Dedifferentiated amniotic fluid mesenchymal stem cell (primary cell): ENCODE results near the gene COX20.

Experiments used
- DNase-seq: peaks from one replicate; pipeline ENCODE4 v3.0.0-alpha.2; 2016; ENCODE audit errors: extremely low spot score

Gene COX20

DNA sequence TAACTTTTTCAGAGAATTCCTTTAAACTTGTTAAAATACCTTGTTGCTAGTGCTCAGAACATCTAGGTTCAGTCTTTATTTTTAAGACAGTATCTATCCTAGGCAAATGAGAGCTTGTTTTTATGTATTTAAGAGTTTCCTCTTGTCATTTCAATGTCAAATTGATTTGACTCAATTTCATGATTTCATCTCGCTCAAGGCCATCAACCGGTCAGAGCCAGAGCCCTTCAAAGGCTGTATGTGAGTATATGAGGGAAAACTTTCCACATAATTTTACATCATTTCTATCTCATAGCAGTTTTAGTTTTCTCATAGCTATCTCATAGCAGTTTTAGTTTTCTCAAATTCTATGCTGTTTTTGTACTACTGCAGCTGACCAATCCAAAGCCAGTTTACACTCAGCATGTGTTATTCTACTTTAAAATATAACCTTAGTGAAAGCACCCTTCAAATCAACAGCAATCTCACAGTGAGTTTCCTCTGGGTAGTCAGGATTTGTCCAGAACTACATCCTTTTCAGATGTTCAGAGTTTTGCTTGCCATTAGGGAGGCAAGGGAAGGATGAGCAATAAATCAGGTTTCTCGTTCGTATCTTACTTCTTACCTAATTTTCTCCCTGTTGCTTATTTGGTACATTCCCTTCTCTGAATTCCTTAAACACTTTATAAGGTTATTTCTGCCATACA lies 16.2 kb downstream of the COX20 start:
- no peak for DNase-seq

DNA sequence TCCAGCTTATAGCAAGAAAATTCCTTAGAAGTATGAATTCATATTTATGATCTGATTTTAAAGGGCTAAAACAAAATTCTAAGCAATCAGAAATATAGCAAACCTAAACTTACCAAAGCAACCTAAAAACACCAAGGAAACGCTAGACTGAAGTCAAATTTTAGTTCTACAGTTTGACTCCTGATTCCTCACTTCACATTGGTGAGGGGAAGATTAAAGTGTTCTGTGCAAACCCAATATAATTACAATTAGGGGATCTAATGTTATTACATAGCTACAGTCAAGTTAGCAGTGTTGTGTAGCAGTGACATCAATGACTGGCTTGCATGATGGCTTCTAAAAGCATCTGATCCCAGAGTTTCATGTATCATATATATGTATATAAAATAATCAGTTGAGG lies 17.2 kb downstream of the COX20 start:
- no peak for DNase-seq

DNA sequence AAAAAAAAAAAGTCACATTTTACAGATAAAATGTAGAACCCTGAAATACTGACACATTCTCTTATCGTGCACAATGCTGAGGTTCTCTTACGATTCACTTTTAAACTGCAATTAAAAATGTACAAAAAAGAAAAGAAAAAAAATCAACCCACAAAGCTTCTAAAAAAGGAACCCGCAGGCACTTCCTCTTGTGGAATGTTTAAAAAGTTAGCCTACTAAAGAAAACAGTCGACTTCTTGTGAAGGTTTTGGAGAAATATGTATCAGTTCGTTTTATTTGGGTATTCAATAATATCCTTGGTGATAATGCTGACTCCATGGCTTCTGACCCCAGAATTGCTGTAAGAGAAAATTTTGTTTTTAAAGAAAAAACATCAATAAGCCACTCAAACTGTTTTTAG lies 18.7 kb downstream of the COX20 start:
- DNase-seq = no peak

DNA sequence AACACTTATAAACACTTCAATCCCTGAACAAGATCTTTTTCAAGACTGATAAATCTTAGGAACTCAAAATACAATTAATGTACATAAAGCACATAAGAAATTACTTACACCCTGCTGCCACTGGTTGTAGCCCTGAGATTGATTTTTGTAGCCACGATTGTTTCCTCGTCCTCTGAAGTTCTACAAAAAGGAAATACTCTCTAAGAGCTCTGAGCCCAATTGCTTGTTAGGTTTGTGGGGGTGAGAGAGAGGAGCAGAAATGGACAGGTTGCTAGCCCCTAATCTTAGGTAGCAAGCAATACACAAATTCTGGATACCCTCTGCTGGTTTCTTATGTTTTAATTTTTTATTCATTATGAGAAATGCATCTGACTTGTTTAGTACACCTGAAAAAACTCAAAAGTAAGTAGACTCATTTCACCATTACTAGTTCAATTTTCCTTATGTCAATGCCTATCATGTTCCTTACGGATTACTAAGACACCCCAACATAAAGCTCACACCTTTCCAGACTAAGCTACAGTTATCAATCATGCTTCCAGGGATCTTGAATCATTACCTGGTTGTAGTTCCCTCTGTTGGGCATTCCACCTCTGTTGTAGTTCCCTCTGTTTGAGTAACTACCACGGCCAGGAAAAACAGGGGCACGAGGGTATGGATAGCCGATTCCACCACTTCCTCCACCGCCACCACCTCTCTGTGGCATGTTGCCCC lies 19.6 kb downstream of the COX20 start:
- no peak for DNase-seq

DNA sequence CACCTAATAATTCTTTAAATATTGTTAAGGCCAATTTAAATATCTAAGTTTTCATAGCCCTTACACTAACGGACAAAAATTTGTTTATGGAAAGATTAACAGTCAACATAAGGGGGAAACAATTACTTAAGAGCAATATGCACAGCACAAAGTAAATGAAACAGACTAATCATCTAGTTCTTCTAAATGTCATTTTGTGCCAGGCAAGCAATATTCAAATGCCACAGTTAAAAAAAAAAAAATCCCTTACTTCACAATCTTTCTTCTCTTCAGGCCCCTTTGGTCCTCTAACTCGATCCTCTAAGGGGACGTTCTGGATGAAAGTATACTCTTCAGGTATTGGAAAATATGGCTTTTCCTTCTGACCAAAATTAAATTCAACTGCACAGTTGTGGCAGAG lies 22.3 kb downstream of the COX20 start:
- no peak for DNase-seq

DNA sequence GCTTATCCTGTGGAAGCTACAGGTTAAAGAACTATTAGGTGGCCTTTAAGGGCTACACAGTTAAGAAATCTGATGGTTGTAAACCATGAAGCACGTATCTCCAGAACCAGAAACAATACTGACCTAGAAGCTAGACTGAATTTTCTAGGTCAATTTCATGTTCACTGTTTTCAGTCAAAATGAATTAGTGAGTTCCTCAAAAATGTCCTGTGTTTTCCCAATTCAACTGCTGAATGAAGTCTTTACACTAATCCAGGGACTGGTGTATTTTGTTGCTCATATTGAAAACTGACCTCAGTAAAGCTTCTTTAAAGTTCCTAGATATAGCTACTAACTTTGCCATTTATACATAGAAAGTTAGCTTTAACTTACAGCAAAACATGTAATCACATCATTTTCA lies 22.9 kb downstream of the COX20 start:
- DNase-seq = no peak

DNA sequence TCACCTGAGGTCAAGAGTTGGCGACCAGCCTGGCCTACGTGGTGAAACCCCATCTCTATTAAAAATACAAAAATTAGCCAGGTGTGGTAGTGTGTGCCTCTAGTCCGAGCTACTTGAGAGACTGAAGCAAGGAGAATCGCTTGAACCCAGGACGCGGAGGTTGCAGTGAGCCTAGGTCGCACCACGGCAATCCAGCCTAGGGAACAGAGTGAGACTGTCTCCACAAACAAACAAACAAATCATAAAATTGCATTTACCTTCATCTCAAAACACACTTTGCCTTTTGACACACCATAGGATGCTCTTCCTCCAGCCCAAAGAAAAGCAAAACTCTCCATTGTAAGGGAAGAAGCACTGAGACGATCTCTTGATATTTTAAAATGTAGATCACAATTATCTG lies 24.6 kb downstream of the COX20 start:
- DNase-seq = no peak

DNA sequence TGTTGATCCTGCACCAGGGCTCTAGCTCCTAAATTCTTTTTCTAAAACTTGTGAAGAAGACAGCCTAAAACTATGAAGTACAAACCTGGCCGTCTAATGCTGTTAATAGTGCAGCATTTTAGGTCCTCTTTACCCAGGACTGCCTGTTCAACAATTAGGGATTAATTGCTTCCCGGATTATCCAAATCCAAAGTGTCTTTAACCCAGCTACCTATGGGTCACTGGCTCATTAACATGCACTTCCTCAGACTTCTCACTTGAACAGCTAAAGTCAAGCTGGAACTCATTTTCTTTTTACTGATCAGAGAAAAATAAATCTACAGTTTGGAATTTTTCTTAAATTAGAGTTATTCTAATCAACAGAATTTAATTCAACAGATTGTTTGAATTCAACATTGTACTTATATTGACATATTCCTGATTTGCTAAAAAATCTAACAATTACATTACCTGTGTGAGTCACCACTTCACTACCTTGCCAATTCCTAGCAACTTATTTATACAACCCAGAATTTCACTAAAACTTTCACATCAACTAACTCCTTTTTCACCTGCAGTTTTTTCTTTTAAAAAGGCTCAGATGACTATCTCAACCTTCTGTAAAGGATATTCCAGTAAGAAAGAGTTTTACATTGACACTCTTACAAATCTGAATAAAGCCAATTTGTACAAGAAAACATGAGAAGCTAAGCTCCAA lies 25.6 kb downstream of the COX20 start:
- DNase-seq = no peak

DNA sequence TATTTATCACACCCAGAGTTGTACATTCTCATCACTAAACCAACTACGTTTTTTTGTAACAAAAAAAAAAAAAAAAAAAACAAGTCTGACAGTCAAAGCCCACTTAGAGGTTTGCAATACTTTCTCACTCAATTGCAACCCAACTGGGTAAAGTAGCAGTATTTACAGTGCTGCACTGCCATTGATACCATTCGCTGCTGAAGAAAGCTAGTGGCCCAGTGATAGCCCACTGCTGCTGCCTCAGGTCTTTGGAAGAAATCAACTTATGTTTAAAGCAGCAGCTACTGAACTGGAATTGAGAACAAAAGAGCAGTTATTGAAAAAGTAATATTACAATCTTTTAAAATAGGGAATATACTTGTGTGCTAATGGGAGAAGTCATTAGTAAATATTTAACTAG lies 26.2 kb downstream of the COX20 start:
- DNase-seq = no peak

DNA sequence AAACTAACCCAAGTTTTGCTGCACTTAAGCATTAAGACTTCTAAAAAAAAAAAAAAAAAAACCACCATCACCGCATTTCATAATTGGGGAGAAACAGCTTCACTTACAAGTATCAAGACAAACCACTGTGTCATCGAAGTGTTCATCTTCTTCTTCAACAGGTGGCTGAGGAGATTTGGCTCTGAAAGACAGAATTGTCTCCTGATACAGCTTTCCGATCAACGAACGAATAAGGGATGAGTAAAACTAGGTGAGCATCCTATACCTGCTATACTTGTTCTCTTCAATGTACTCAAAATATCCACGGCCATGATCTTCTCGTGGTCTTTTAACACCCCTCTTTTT lies 26.9 kb downstream of the COX20 start:
- DNase-seq = no peak

DNA sequence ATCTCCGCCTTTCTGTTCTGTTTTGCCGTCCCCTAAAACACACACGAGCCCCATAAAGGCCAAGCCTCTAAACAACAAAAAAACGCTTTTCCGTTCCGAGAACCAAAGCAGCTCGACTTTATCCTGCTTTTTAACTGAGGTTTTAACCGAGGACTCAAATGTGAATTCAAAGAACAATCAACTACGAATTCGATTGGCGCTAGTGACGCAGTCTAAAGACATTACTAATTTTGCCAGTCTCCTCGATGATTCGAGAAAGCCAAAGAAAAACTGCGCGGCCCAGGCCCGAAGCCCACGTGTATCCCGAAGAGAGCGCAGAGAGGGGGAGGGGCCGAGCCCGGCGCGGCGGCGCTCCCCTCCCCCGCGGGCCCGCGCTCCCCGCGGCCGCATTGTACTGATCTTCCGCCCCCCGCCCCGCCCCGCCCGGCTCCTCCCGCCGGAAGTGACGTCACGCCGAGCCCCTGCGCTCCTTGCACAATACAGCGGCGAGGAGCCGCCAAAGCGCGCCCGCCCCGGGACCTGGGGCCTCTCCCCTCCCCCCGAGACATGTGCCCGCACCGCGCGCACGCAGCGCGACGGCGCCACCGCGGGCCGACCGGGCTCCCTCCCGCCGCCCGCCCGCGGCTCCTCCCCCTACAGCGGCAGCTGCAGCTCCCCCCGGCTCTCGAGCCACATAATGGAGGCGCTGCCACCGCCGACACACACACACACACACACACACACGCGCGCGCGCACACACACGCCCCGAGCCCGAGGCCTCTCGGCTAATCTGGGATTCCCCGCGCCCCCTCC lies 27.4 kb downstream of the COX20 start:
- peak; percentile 82 for DNase-seq

DNA sequence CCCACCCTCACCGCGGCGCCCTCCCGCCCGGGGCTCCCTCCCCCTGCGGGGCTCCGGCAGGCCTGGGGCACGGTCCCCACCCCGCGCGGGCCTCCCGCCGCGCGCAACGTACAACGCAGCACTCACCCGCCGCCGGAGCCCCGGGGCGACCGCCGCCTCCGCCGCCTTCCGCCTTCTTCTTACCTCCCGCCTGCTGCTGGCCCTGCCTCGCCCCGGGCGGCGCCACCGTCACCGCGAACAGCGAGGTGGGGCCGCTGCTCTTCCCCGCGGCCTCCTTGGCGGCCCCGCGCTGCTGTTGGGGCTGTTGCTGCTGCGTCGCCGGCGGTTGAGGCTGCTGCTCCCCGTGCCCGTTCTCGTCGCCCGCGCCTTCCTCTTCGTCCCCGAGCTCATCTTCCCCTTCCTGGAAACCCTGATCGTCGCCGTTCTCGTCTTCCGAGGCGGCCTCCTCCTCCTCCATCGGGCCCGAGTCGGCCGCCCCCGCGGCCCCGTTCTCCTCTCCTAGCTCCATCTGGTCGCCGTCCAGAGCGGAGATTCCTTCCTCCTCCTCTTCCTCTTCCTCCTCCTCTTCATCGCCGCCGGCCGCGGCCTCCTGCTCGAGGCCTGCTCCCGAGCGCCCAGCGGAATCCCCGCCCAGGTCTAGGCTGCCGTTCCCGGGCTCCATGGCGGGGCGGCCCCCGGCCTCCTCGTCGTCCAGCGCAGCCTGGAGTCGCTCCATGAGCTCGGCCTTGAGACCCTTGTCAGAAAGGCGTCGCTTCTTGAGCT lies 28.2 kb downstream of the COX20 start:
- no peak for DNase-seq

DNA sequence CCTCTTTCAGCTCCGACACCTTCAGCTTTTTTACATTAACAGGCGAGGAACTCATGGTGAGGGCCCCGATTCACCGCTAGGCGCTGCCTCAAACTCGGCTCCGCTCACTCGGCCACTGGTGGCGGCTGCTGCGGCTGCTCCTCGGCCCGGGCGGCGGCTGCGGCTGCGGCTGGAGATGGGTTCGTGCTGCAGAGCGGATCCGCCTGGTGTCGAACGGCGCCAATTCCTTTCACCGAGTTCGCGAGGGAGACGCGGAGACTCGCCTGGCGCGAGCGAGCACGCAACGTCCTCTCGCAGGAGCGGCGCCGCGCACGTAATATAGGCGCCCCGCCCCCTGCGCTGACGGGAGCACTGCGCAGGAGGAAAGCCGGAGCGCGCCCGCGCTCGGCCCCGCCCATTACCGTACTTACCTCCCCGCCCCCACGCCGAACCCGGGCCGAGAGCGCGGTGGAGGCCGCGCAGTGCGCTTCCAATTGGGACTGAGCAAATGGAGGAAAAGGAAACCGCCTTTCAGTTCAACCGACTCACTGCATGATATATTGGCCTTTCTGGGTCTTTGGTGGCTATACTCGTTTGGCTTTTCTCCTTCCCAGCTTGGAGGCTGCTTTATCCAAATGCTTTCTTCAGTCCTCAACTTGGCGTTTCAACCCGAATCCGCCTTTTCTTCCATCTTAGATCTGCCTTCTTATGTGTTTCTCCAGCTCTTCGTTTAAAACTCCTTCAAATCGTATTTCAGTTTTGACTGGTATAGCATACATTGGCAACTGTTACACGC lies 29.0 kb downstream of the COX20 start, which contains the start of gene HNRNPU:
Gene HNRNPU (minus strand): TSS at position 291 of the 775 bp plus-strand sequence. CDS start 236 bp downstream, at position 55.
- peak; percentile 94 for DNase-seq

DNA sequence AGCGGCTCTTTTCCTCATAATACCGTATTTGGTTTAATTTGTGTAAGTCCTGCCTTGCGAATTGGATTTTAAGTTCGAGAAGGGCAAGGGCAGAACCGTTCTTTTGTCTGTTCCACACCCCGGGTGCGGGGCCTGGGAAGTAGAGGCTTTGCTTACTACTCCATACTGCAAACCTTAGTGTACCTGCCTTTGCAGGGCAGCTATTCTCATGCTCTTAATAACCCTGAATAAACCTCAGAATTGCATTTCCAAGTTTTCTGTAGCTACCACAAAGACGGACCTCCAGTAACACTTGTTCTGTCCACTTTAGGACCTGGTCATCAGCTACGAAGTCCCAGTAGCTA lies 29.5 kb downstream of the COX20 start:
- DNase-seq = no peak

DNA sequence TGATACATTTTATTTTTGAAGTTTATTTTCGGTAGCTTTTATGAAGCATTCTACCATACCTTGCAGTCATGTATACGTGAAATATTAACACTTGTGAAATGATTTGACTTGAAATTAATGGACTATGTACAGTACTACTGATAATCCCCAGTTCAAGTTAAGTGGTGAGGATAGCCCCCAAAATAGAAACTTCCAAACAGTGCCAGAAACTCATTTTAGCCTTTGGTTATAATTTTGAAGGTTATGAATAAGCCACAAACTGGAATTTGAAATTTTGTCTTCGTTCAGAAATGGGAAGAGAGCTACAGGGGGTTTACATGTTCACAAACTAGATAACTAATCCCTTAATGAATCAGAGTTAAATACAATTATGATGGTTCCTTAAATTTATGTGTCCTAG lies 30.4 kb downstream of the COX20 start:
- DNase-seq = no peak

DNA sequence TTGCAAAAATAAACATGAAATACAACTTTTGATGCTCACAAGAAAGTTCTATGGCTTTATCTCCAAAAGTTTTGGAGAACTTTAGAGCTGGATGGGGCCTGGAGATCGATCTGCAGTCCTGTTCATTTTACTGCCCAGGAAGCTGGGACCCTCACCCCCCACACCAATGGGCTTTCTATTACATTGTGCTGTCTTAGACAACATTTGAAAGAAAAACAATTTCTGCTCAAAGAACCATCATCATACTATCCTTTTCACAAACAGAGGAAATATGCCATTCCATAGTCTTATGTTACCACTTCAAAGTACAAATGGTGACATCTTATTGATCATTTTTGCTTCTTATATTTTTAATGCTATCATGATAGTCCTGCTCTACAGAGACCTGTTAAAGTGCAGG lies 30.9 kb downstream of the COX20 start:
- no peak for DNase-seq

DNA sequence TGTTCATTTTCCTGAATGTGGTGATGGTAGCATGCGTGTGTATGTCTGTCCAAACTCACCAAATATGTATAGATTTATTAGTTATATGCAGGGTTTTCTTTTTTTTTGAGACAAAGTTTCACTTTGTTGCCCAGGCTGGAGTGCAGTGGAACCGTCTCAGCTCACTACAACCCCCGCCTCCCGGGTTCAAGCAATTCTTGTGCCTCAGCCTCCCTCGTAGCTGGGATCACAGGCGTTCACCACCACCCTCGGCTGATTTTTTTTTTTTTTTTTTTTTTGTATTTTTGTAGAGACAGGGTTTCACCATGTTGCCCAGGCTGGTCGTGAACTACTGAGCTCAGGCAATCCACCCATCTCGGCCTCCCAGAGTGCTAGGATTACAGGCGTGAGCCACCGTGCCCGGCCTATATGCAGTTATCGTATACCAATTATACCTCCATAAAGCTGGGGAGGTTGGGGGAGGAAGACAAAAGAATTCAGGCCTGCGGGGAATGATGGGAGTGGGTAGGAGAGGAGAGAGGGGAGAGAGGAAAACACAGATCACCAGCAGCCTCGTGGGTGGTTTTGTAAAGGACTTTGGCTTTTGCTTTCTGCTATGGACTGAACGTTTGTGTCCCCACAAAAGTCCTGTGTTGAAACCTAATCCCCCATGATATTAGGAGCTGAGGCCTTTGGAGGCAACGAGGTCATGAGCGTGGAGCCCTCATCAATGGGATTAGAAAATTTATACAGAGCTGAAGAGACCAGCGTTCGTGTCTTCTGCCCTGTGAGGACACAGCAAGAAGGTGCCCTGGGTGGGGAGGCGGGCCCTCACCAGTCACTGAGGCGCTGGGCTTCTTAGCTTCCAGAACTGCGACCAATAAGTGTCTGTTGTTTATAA lies 33.3 kb downstream of the COX20 start:
- DNase-seq = no peak

DNA sequence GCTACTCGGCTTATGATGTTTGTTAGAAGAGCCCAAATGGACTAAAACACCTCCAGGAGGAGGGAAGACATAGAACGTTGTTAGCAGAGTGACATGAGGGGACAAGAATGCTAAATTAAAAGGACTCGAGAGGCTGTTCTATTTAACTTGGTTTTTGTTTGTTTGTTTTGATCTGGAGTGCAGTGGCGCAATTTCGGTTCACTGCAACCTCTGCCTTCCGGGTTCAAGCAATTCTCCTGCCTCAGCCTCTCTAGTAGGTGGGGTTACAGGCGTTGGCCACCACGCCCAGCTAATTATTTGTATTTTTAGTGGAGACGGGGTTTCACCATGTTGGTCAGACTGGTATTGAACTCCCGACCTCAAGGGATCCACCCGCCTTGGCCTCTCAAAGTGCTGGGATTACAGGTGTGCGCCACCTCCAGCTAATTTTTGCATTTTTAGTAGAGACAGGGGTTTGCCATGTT lies 33.9 kb downstream of the COX20 start:
- DNase-seq = no peak

DNA sequence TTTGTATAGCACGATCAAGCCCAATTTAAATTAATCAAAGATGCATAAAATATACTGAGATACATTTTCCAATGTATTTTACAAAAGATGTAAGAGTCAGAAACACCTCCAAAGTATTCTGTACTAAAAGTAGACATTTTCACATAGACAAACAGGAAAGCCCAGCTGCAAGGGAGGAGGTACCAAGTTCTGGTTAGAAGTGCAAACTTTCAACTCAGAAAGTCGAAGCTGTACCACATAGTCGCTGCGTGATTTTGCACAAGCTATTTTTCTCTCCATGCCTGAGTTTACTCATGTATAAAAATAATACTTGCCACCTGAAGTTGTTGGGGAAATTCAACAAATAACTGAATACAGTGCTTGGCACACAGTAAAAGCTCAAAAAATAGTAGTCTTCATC lies 34.5 kb downstream of the COX20 start:
- no peak for DNase-seq
